Mucosa of stomach (tissue), 1 donor: ENCODE measurements around the gene ZNF148.
A peak's percentile ranks its signal among the peaks of the same experiment; 100 is the strongest.

Experiments used
- H3K27me3 ChIP-seq: one replicate; pipeline ENCODE4 v1.7.0; 2013; ENCODE audit warnings: mild to moderate bottlenecking, low read length; ENCODE audit not compliant: control insufficient read depth, insufficient read depth
- H3K36me3 ChIP-seq: one replicate; pipeline ENCODE4 v1.7.0; 2013; ENCODE audit warnings: low read length; ENCODE audit not compliant: control insufficient read depth, insufficient read depth
- H3K4me1 ChIP-seq: one replicate; pipeline ENCODE4 v1.7.0; 2013; ENCODE audit warnings: mild to moderate bottlenecking, low read length; ENCODE audit not compliant: control insufficient read depth, insufficient read depth
- H3K4me3 ChIP-seq: one replicate; pipeline ENCODE4 v1.7.0; 2013; ENCODE audit warnings: low read length
- H3K9ac ChIP-seq: one replicate; pipeline ENCODE4 v1.7.0; 2013; ENCODE audit warnings: mild to moderate bottlenecking, low read length, moderate library complexity
- H3K9me3 ChIP-seq: one replicate; pipeline ENCODE4 v1.7.0; 2013; ENCODE audit warnings: mild to moderate bottlenecking, low read length, moderate library complexity; ENCODE audit not compliant: control insufficient read depth
- donor health status: Pancreatic carcinoma.

Gene ZNF148

GRCh38 chr3:125367403-125368230, 7.5 kb downstream of the ZNF148 start:
- no peak overlapping the region for H3K9ac ChIP-seq
- no peaks in the 10 kb centered on the region for H3K36me3 ChIP-seq
- H3K27me3 ChIP-seq, result no peaks in the 10 kb centered on the region
- H3K4me1 ChIP-seq, result peaks cover 19% of the 10 kb centered on the region
- no peak overlapping the region for H3K4me3 ChIP-seq
- no peaks in the 10 kb centered on the region for H3K9me3 ChIP-seq

- Histone ChIP-seq H3K36me3 (no peaks in the 10 kb centered on the region), H3K4me1 (peaks cover 19% of the 10 kb centered on the region), H3K27me3 (no peaks in the 10 kb centered on the region), H3K9ac (no peak overlapping the region), H3K9me3 (no peaks in the 10 kb centered on the region), H3K4me3 (no peak overlapping the region)
Observed at GRCh38 chr3:125366132-125366531, 9.0 kb downstream of the ZNF148 start.

DNA sequence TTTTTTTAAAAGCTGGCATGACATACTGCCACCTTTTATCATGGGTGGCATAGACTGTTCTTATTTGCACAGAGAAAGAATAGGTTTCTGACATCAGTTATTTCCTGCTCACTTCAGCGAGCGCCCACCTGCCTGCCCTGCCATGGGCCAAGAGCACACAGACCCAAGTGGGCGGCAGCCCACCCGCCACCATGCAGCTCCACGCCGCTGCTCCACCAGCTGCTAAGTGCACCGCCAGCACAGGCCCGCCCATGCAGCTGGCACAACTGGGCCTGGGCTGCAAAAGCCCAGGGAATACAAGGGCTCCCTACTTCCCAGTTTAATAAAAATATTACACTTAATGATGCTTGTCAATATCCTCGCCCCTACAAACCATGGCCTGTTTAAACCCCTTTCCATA, 15.4 kb downstream of the ZNF148 start:
- Histone ChIP-seq H3K4me1 (peaks cover 19% of the 10 kb centered on the region), H3K9ac (no peak overlapping the region), H3K27me3 (no peaks in the 10 kb centered on the region), H3K36me3 (no peaks in the 10 kb centered on the region), H3K9me3 (no peaks in the 10 kb centered on the region), H3K4me3 (no peak overlapping the region)

GRCh38 chr3:125358923-125359322, 16.2 kb downstream of the ZNF148 start:
- Histone ChIP-seq H3K27me3 (no peaks in the 10 kb centered on the region), H3K4me1 (peaks cover 23% of the 10 kb centered on the region)

GRCh38 chr3:125357837-125358236, 17.3 kb downstream of the ZNF148 start:
- no peaks in the 10 kb centered on the region for H3K36me3 ChIP-seq
- peaks cover 23% of the 10 kb centered on the region for H3K4me1 ChIP-seq
- peak overlapping the region; percentile 25 for H3K4me3 ChIP-seq
- H3K9ac ChIP-seq, result no peak overlapping the region
- no peaks in the 10 kb centered on the region for H3K9me3 ChIP-seq
- H3K27me3 ChIP-seq, result no peaks in the 10 kb centered on the region

More at GRCh38 chr3:125358923-125359322, 16.2 kb downstream of the ZNF148 start:
- Histone ChIP-seq H3K36me3 (no peaks in the 10 kb centered on the region), H3K9me3 (no peaks in the 10 kb centered on the region), H3K9ac (no peak overlapping the region), H3K4me3 (no peak overlapping the region)

DNA sequence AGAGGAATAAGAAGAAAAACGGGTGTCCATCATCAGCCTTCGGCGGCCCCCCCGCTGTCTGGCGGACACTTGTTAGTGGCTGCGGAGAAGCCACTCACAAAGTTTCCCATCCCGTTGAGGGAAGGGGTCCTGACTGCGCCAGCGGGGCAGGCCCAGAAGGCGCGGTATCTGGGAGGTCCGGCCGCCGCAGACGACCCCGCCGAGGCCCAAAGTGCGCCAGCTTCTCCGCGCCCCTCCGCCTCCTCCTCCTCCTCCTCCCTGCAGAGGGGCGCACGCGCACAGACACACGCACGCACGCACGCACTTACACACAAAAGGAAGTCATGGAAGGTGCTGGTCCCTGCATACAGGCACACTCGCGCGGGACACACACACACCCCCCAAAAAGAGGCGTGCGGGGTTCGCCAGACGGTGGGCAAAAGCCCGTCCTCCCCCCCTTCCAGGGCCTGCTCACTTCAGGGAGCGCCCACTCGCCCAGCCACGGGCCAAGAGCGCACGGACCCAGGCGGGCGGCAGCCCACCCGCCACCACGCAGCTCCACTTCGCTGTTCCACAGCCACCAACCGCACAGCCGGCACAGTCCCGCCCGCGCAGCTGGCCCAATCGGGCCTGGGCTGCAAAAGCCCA, 18.0 kb downstream of the ZNF148 start:
- Histone ChIP-seq H3K9me3 (no peaks in the 10 kb centered on the region), H3K9ac (peak overlapping the region; percentile 62), H3K4me3 (peak overlapping the region; percentile 25), H3K36me3 (no peaks in the 10 kb centered on the region), H3K27me3 (no peaks in the 10 kb centered on the region), H3K4me1 (peaks cover 25% of the 10 kb centered on the region)

- H3K9ac ChIP-seq, result peak overlapping the region; percentile 62
- no peaks in the 10 kb centered on the region for H3K27me3 ChIP-seq
- no peaks in the 10 kb centered on the region for H3K36me3 ChIP-seq
- H3K9me3 ChIP-seq, result no peaks in the 10 kb centered on the region
- peak overlapping the region; percentile 25 for H3K4me3 ChIP-seq
- peaks cover 27% of the 10 kb centered on the region for H3K4me1 ChIP-seq
Observed at GRCh38 chr3:125356140-125357026, 18.7 kb downstream of the ZNF148 start.

DNA sequence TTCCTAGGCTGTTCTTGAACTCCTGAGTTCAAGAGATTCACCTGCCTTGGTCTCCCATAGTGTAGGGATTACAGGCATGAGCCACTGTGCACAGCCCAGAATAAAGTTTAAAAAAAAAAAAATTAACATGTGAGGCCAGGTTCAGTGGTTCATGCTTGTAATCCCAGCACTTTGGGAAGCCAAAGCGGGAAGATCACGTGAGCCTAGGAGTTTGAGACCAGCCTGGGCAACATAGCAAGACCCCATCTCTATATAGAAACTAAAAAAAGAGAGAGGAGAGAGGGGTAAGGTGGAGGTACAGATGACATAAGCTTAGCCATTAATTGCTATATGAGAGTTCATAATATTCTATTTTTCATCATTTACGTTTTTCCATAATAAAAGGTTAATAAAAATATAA, 21.5 kb downstream of the ZNF148 start:
- Histone ChIP-seq H3K36me3 (no peaks in the 10 kb centered on the region), H3K27me3 (no peaks in the 10 kb centered on the region), H3K9ac (no peak overlapping the region), H3K4me1 (peaks cover 16% of the 10 kb centered on the region), H3K9me3 (no peaks in the 10 kb centered on the region), H3K4me3 (no peak overlapping the region)

DNA sequence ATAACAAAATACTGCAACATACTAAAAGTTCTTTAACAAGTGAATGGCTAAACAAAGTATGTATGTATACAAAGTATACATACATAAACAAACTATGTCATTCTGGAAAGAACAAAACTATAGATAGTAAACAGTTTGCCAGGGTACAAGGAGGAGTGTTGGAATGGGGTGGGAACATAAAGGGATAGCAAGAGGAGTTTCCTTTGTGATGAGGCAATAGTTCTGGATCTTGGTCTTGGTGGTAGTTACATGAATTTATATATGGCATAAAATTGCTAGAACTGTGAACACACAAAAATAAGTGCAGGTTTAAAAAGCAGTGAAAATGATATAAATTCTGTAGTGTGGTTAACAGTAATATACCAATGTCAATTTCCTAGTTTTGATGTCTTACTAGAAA, 22.0 kb downstream of the ZNF148 start:
- Histone ChIP-seq H3K4me1 (peaks cover 16% of the 10 kb centered on the region), H3K36me3 (no peaks in the 10 kb centered on the region), H3K4me3 (no peak overlapping the region), H3K9me3 (no peaks in the 10 kb centered on the region), H3K9ac (no peak overlapping the region), H3K27me3 (no peaks in the 10 kb centered on the region)

DNA sequence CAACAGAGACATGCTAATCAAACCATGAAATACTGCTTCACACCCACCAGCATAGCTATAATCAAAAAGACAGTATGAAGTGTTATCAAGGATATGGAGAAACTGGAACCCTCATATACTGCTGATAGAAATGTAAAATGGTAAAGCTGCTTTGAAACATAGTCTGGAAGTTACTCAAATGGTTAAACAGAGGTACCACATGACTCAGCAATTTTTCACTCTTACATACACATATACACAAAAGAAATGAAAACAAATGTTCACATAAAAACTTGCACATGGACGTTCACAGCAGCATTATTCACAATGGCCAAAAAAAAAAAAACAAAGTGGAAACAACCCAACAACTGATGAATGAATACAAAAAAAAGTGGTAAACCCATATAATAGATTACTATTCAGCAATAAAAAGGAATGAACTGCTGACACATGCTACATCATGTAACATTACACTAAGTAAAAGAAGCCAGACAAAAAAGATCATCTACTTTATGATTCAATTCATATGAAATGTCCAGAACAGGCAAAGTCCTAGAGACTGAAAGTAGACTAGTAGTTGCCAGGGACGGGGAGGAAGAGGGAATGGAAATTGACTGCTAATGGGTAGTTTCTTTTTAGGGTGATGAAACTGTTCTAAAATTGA, 23.2 kb downstream of the ZNF148 start:
- no peaks in the 10 kb centered on the region for H3K36me3 ChIP-seq
- H3K4me3 ChIP-seq, result no peak overlapping the region
- H3K9ac ChIP-seq, result no peak overlapping the region
- no peaks in the 10 kb centered on the region for H3K27me3 ChIP-seq
- H3K9me3 ChIP-seq, result no peaks in the 10 kb centered on the region
- H3K4me1 ChIP-seq, result peaks cover 12% of the 10 kb centered on the region

DNA sequence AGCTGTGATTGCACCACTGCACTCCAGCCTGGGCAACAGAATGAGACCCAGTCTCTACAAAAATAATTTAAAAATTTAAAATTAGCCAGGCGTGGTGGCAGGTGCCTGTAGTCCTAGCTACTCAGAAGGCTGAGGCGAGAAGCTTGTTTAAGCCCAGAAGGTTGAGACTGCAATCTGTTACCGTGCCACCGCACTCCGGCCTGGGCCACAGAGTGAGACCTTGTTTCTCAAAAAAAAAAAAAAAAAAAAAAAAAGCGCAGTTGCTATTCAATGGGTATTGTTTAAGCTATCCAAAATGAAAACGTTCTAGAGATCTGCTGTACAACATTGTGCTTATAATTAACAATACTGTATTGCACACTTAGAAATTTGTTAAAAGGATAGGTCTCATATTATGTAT, 24.0 kb downstream of the ZNF148 start:
- Histone ChIP-seq H3K36me3 (no peaks in the 10 kb centered on the region), H3K27me3 (no peaks in the 10 kb centered on the region), H3K9me3 (no peaks in the 10 kb centered on the region), H3K4me3 (no peak overlapping the region), H3K4me1 (peaks cover 8% of the 10 kb centered on the region), H3K9ac (no peak overlapping the region)
